ENCODE data around the gene ADGRF1.
"Not testable (repeated sequence)": the region's sequence is repeated elsewhere in the genome, so short reads cannot be mapped to it uniquely, and the experiment has no call there.

Gene ADGRF1

GRCh38 chr6:46997646-46998045 is 44.5 kb downstream of the ADGRF1 start:
- Histone ChIP-seq H3K4me3 (ENCODE audit: low read depth, low read length) (no peak overlapping the region), H3K9me3 (ENCODE audit: control insufficient read depth, insufficient read depth, low read depth, low read length) (no peaks in the 10 kb centered on the region), H3K9ac (ENCODE audit: low read length) (no peak overlapping the region), H3K27ac (ENCODE audit: low read depth, low read length) (no peak overlapping the region), H3K36me3 (ENCODE audit: control insufficient read depth, insufficient read depth, low read length) (no peaks in the 10 kb centered on the region), H3K4me1 (ENCODE audit: control insufficient read depth, insufficient read depth, low read length) (no peaks in the 10 kb centered on the region), H3K27me3 (ENCODE audit: control insufficient read depth, insufficient read depth, low read length) (no peaks in the 10 kb centered on the region)

GRCh38 chr6:46996860-46997641 is 45.1 kb downstream of the ADGRF1 start:
- Histone ChIP-seq H3K27me3 (ENCODE audit: control insufficient read depth, insufficient read depth, low read length) (no peaks in the 10 kb centered on the region), H3K4me3 (ENCODE audit: low read depth, low read length) (no peak overlapping the region), H3K9ac (ENCODE audit: low read length) (no peak overlapping the region), H3K27ac (ENCODE audit: low read depth, low read length) (no peak overlapping the region), H3K9me3 (ENCODE audit: control insufficient read depth, insufficient read depth, low read depth, low read length) (no peaks in the 10 kb centered on the region), H3K36me3 (ENCODE audit: control insufficient read depth, insufficient read depth, low read length) (no peaks in the 10 kb centered on the region), H3K4me1 (ENCODE audit: control insufficient read depth, insufficient read depth, low read length) (no peaks in the 10 kb centered on the region)

- Histone ChIP-seq H3K4me3 (ENCODE audit: low read depth, low read length) (no peak overlapping the region), H3K27me3 (ENCODE audit: control insufficient read depth, insufficient read depth, low read length) (no peaks in the 10 kb centered on the region), H3K36me3 (ENCODE audit: control insufficient read depth, insufficient read depth, low read length) (no peaks in the 10 kb centered on the region), H3K27ac (ENCODE audit: low read depth, low read length) (no peak overlapping the region), H3K9me3 (ENCODE audit: control insufficient read depth, insufficient read depth, low read depth, low read length) (no peaks in the 10 kb centered on the region), H3K4me1 (ENCODE audit: control insufficient read depth, insufficient read depth, low read length) (no peaks in the 10 kb centered on the region), H3K9ac (ENCODE audit: low read length) (no peak overlapping the region)
These were observed 47.2 kb downstream of the ADGRF1 start for GRCh38 chr6:46994933-46995332.

- Histone ChIP-seq H3K36me3 (ENCODE audit: control insufficient read depth, insufficient read depth, low read length) (no peaks in the 10 kb centered on the region), H3K9ac (ENCODE audit: low read length) (no peak overlapping the region), H3K9me3 (ENCODE audit: control insufficient read depth, insufficient read depth, low read depth, low read length) (no peaks in the 10 kb centered on the region), H3K4me3 (ENCODE audit: low read depth, low read length) (no peak overlapping the region), H3K4me1 (ENCODE audit: control insufficient read depth, insufficient read depth, low read length) (no peaks in the 10 kb centered on the region), H3K27ac (ENCODE audit: low read depth, low read length) (no peak overlapping the region), H3K27me3 (ENCODE audit: control insufficient read depth, insufficient read depth, low read length) (no peaks in the 10 kb centered on the region)
These were observed 48.3 kb downstream of the ADGRF1 start for GRCh38 chr6:46993846-46994245.

DNA sequence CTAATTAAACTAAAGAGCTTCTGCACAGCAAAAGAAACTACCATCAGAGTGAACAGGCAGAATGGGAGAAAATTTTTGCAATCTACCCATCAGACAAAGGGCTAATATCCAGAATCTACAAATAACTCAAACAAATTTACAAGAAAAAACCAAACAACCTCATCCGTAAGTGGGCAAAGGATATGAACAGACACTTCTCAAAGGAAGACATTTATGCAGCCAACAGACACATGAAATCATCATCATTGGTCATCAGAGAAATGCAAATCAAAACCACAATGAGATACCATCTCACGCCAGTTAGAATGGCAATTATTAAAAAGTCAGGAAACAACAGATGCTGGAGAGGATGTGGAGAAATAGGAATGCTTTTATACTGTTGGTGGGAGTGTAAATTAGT is 49.7 kb downstream of the ADGRF1 start:
- not testable (repeated sequence) for H3K9ac ChIP-seq (ENCODE audit: low read length); H3K36me3 ChIP-seq (ENCODE audit: control insufficient read depth, insufficient read depth, low read length); H3K9me3 ChIP-seq (ENCODE audit: control insufficient read depth, insufficient read depth, low read depth, low read length); H3K4me3 ChIP-seq (ENCODE audit: low read depth, low read length); H3K4me1 ChIP-seq (ENCODE audit: control insufficient read depth, insufficient read depth, low read length); H3K27ac ChIP-seq (ENCODE audit: low read depth, low read length); H3K27me3 ChIP-seq (ENCODE audit: control insufficient read depth, insufficient read depth, low read length)

- H3K36me3 ChIP-seq (ENCODE audit: control insufficient read depth, insufficient read depth, low read length); H3K9me3 ChIP-seq (ENCODE audit: control insufficient read depth, insufficient read depth, low read depth, low read length); H3K27ac ChIP-seq (ENCODE audit: low read depth, low read length); H3K9ac ChIP-seq (ENCODE audit: low read length); H3K27me3 ChIP-seq (ENCODE audit: control insufficient read depth, insufficient read depth, low read length); H3K4me1 ChIP-seq (ENCODE audit: control insufficient read depth, insufficient read depth, low read length); H3K4me3 ChIP-seq (ENCODE audit: low read depth, low read length): not testable (repeated sequence)
These were observed 51.2 kb downstream of the ADGRF1 start for GRCh38 chr6:46990818-46991510.

GRCh38 chr6:46990031-46990644 is 52.0 kb downstream of the ADGRF1 start:
- H3K4me1 ChIP-seq (ENCODE audit: control insufficient read depth, insufficient read depth, low read length): no peaks in the 10 kb centered on the region
- H3K9me3 ChIP-seq (ENCODE audit: control insufficient read depth, insufficient read depth, low read depth, low read length): no peaks in the 10 kb centered on the region
- no peak overlapping the region for H3K27ac ChIP-seq (ENCODE audit: low read depth, low read length)
- no peak overlapping the region for H3K9ac ChIP-seq (ENCODE audit: low read length)
- H3K4me3 ChIP-seq (ENCODE audit: low read depth, low read length): no peak overlapping the region
- H3K27me3 ChIP-seq (ENCODE audit: control insufficient read depth, insufficient read depth, low read length): no peaks in the 10 kb centered on the region
- no peaks in the 10 kb centered on the region for H3K36me3 ChIP-seq (ENCODE audit: control insufficient read depth, insufficient read depth, low read length)

DNA sequence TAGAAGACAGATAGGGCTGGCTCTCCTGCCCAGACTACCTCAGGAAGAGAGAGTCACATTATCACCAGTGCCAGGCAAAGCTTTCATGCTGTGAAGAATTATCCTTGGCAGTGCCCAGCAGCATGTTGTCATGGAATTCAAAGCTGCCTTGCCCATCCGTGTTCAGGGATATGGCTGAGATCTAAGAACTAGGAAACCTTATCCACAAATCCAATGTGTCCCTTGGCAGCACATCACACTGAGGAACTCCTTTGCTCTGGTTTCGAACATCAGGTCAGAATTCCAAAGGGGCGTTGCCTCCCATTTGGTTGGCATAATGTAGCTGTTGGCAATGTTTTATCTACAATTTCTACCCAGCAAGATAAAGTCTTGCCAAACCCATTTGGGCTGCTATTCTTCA is 52.7 kb downstream of the ADGRF1 start:
- H3K27ac ChIP-seq (ENCODE audit: low read depth, low read length): no peak overlapping the region
- H3K27me3 ChIP-seq (ENCODE audit: control insufficient read depth, insufficient read depth, low read length): no peaks in the 10 kb centered on the region

DNA sequence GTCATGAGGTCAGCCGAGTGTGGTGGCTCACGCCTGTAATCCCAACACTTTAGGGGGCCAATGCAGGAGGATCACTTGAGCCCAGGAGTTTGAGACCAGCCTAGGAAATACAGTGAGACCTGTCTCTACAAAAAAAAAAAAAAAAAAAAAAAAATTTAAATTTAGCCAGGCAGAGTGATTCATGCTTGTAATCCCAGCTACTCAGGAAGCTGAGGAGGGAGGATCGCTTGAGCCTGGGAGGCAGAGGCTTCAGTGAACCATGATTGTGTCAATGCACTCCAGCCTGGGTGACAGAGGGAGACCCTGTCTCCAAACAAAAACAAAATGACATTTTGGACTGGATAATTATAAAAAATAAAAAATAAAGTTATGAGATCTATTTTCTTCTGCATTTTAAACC is 56.2 kb downstream of the ADGRF1 start:
- no peaks in the 10 kb centered on the region for H3K9me3 ChIP-seq (ENCODE audit: control insufficient read depth, insufficient read depth, low read depth, low read length)
- no peak overlapping the region for H3K9ac ChIP-seq (ENCODE audit: low read length)
- H3K27me3 ChIP-seq (ENCODE audit: control insufficient read depth, insufficient read depth, low read length): no peaks in the 10 kb centered on the region
- no peaks in the 10 kb centered on the region for H3K36me3 ChIP-seq (ENCODE audit: control insufficient read depth, insufficient read depth, low read length)
- no peak overlapping the region for H3K27ac ChIP-seq (ENCODE audit: low read depth, low read length)
- no peak overlapping the region for H3K4me3 ChIP-seq (ENCODE audit: low read depth, low read length)
- H3K4me1 ChIP-seq (ENCODE audit: control insufficient read depth, insufficient read depth, low read length): peaks cover 7% of the 10 kb centered on the region; the same call in 1 of the 2 replicates

More for the DNA sequence above, 52.7 kb downstream of the ADGRF1 start:
- Histone ChIP-seq H3K36me3 (ENCODE audit: control insufficient read depth, insufficient read depth, low read length) (no peaks in the 10 kb centered on the region), H3K9me3 (ENCODE audit: control insufficient read depth, insufficient read depth, low read depth, low read length) (no peaks in the 10 kb centered on the region), H3K9ac (ENCODE audit: low read length) (no peak overlapping the region), H3K4me1 (ENCODE audit: control insufficient read depth, insufficient read depth, low read length) (no peaks in the 10 kb centered on the region), H3K4me3 (ENCODE audit: low read depth, low read length) (no peak overlapping the region)

GRCh38 chr6:46983007-46983411 is 59.1 kb downstream of the ADGRF1 start:
- peaks cover 7% of the 10 kb centered on the region; the same call in 1 of the 2 replicates for H3K4me1 ChIP-seq (ENCODE audit: control insufficient read depth, insufficient read depth, low read length)
- H3K27me3 ChIP-seq (ENCODE audit: control insufficient read depth, insufficient read depth, low read length): no peaks in the 10 kb centered on the region
- H3K9ac ChIP-seq (ENCODE audit: low read length): no peak overlapping the region
- no peak overlapping the region for H3K4me3 ChIP-seq (ENCODE audit: low read depth, low read length)
- no peaks in the 10 kb centered on the region for H3K9me3 ChIP-seq (ENCODE audit: control insufficient read depth, insufficient read depth, low read depth, low read length)
- H3K36me3 ChIP-seq (ENCODE audit: control insufficient read depth, insufficient read depth, low read length): no peaks in the 10 kb centered on the region
- no peak overlapping the region for H3K27ac ChIP-seq (ENCODE audit: low read depth, low read length)

DNA sequence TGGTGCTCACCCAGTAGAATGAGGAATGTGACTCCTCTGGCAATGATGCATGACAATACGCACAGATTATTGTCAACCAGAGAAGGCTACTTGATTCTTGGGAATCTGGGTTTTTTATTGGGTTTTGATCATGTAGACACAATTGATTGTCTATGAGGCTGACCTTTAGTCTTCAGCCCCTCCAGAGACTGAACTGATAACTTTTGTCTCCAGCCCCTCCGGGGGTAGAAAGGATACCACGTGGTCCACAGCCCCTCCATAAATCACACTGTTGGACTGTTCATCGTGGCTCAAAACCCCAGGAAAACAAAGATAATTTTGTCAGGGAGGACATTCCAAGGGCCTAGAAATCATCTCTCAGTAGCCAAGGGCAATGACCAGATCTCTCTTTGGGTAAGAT is 62.9 kb downstream of the ADGRF1 start:
- H3K27ac ChIP-seq (ENCODE audit: low read depth, low read length): no peak overlapping the region
- H3K27me3 ChIP-seq (ENCODE audit: control insufficient read depth, insufficient read depth, low read length): no peaks in the 10 kb centered on the region
- H3K9me3 ChIP-seq (ENCODE audit: control insufficient read depth, insufficient read depth, low read depth, low read length): no peaks in the 10 kb centered on the region
- peaks cover 7% of the 10 kb centered on the region; the same call in 1 of the 2 replicates for H3K4me1 ChIP-seq (ENCODE audit: control insufficient read depth, insufficient read depth, low read length)
- no peaks in the 10 kb centered on the region for H3K36me3 ChIP-seq (ENCODE audit: control insufficient read depth, insufficient read depth, low read length)
- H3K4me3 ChIP-seq (ENCODE audit: low read depth, low read length): no peak overlapping the region
- H3K9ac ChIP-seq (ENCODE audit: low read length): no peak overlapping the region

Measured in HUES6 (cell line).